CD14-positive monocyte (primary cell): ENCODE results near the gene TACO1. TPM values are rescaled to one million over a fixed set of nuclear protein-coding genes. Genes with fewer than 3 reads are reported as not detected.

Source experiments
- DNase-seq, 3 donors: peaks; one replicate each; pipeline ENCODE4 v3.0.0-alpha.2; 2011 to 2022
- H2AFZ ChIP-seq: 2 replicates; pipeline ENCODE4 v1.6.0; 2012; ENCODE audit warnings: mild to moderate bottlenecking, low read depth, low read length, inconsistent platforms; ENCODE audit not compliant: insufficient read depth, poor library complexity, severe bottlenecking
- H3K27ac ChIP-seq, 2 donors: 1 replicate in 1 of 2; 2 replicates in 1 of 2; pipeline ENCODE4 v1.5.1; 2012 to 2013; ENCODE audit warnings: low read length in 2 of 2, control low read depth in 1 of 2, inconsistent platforms in 1 of 2, low read depth in 1 of 2, mild to moderate bottlenecking in 1 of 2
- H3K27me3 ChIP-seq, 2 donors: one replicate each; pipeline versions ENCODE4 v1.6.0 to v1.6.1; 2011 to 2013; ENCODE audit warnings: low read length in 2 of 2; ENCODE audit not compliant: control insufficient read depth in 2 of 2, insufficient read depth in 2 of 2
- H3K36me3 ChIP-seq, 2 donors: replicated peaks in 1 of 2; 1 replicate in 1 of 2; 2 replicates in 1 of 2; pipeline versions ENCODE4 v1.5.1 to v1.6.1; 2012 to 2013; ENCODE audit warnings: low read length in 2 of 2, control low read depth in 1 of 2, inconsistent platforms in 1 of 2, mild to moderate bottlenecking in 1 of 2; ENCODE audit not compliant: insufficient read depth in 2 of 2, control insufficient read depth in 1 of 2
- H3K4me1 ChIP-seq, 2 donors: 1 replicate in 1 of 2; 2 replicates in 1 of 2; pipeline versions ENCODE4 v1.5.1 to v1.6.1; 2012 to 2013; ENCODE audit warnings: low read length in 2 of 2, control low read depth in 1 of 2, inconsistent platforms in 1 of 2, mild to moderate bottlenecking in 1 of 2, moderate library complexity in 1 of 2; ENCODE audit not compliant: insufficient read depth in 2 of 2, control insufficient read depth in 1 of 2
- H3K4me2 ChIP-seq: replicated peaks from 2 replicates; pipeline ENCODE3; 2012; ENCODE audit warnings: low read length, moderate library complexity, mild to moderate bottlenecking; ENCODE audit not compliant: poor library complexity, severe bottlenecking; ENCODE audit errors: extremely low read depth
- H3K4me3 ChIP-seq, 3 experiments: fragments of 200-600 bp in 1 of 3; sonication (generic) in 1 of 3; replicated peaks in 1 of 3; 1 replicate in 2 of 3; 2 replicates in 1 of 3; pipeline ENCODE4 v1.5.1; 2011 to 2013; ENCODE audit warnings: low read length in 3 of 3, mild to moderate bottlenecking in 3 of 3, control low read depth in 2 of 3, low read depth in 2 of 3, inconsistent platforms in 1 of 3, moderate library complexity in 1 of 3
- H3K79me2 ChIP-seq: 2 replicates; pipeline ENCODE4 v1.6.0; 2012; ENCODE audit warnings: mild to moderate bottlenecking, control low read depth, inconsistent platforms, low read length, moderate library complexity; ENCODE audit not compliant: insufficient read depth
- H3K9ac ChIP-seq: 2 replicates; pipeline ENCODE4 v1.6.0; 2017; ENCODE audit warnings: low read length, mild to moderate bottlenecking; ENCODE audit not compliant: insufficient read depth, poor library complexity, severe bottlenecking
- H3K9me3 ChIP-seq, 2 donors: replicated peaks in 1 of 2; 1 replicate in 1 of 2; 2 replicates in 1 of 2; pipeline versions ENCODE4 v1.5.1 to v1.6.1; 2012 to 2013; ENCODE audit warnings: low read length in 2 of 2, control low read depth in 1 of 2; ENCODE audit not compliant: control insufficient read depth in 1 of 2, insufficient read depth in 1 of 2
- H4K20me1 ChIP-seq: 2 replicates; pipeline ENCODE4 v1.6.0; 2012; ENCODE audit warnings: mild to moderate bottlenecking, low read length, control low read depth, moderate library complexity; ENCODE audit not compliant: insufficient read depth
- H3K27ac Mint-ChIP-seq, 7 donors: one replicate each; pipeline ENCODE4 v1.8.0; 2020; ENCODE audit warnings: mild to moderate bottlenecking in 7 of 7, mixed read lengths in 7 of 7, moderate library complexity in 6 of 7, inconsistent platforms in 2 of 7
- H3K27me3 Mint-ChIP-seq, 3 donors: one replicate each; pipeline ENCODE4 v1.8.0; 2021 to 2022; ENCODE audit warnings: low read depth in 3 of 3, mild to moderate bottlenecking in 3 of 3, mixed read lengths in 3 of 3, moderate library complexity in 3 of 3, inconsistent platforms in 1 of 3
- H3K36me3 Mint-ChIP-seq, 2 donors: one replicate each; pipeline ENCODE4 v1.8.0; 2020; ENCODE audit warnings: mixed read lengths in 2 of 2, inconsistent platforms in 1 of 2, mild to moderate bottlenecking in 1 of 2
- H3K4me1 Mint-ChIP-seq: one replicate; pipeline ENCODE4 v1.8.0; 2020; ENCODE audit warnings: mild to moderate bottlenecking, mixed read lengths
- H3K4me3 Mint-ChIP-seq, 2 donors: one replicate each; pipeline ENCODE4 v1.8.0; 2020; ENCODE audit warnings: mild to moderate bottlenecking in 2 of 2, mixed read lengths in 2 of 2, moderate library complexity in 1 of 2
- H3K9me3 Mint-ChIP-seq, 7 donors: one replicate each; pipeline ENCODE4 v1.8.0; 2020 to 2022; ENCODE audit warnings: mixed read lengths in 7 of 7, mild to moderate bottlenecking in 6 of 7, moderate library complexity in 6 of 7, inconsistent platforms in 2 of 7
- WGBS: methylation state at CpG from one replicate; pipeline ENCODE4 v1.1.5; 2013; ENCODE audit warnings: missing lambda C conversion rate; ENCODE audit not compliant: insufficient coverage; 5-methylcytosine and 5-hydroxymethylcytosine counted together
- intact Hi-C, 2 donors: fragments of 100-400 bp; cut with micrococcal nuclease; formaldehyde crosslinking; loops; one replicate each; pipeline versions ENCODE4 v1.15.0 to v1.15.1; 2023
- polyA plus RNA-seq, 3 donors: library from polyadenylated mRNA; depleted of rRNA in 1 of 3; unstranded in 2 of 3; stranded (reverse) in 1 of 3; fragments of 300-500 nt in 2 of 3; fragments of >200 nt in 1 of 3; fragmentation: Illumina TruSeq in 2 of 3; gene quantifications; 1 replicate in 2 of 3; 2 replicates in 1 of 3; pipeline ENCODE4 v1.2.3, GENCODE V29; 2012 to 2021
- TF ChIP-seq, protein P1 (sequence below): fragments of 200-600 bp; IDR thresholded peaks from one replicate; pipeline ENCODE4 v1.8.0; 2022; ENCODE audit warnings: antibody characterized with exemption, mild to moderate bottlenecking

The TACO1 gene
- polyA plus RNA-seq, 3 donors, result 4.1 to 12.5 (median 9.5) TPM

- Mint-ChIP-seq H3K27me3 (peaks cover 0 to 1% (median 0%) of the 10 kb centered on the region in 3 donors), H3K4me3 (no peak overlapping the region), H3K27ac (peak overlapping the region in 1 of 7 donors; percentile 15), H3K36me3 (peaks cover 32 to 60% of the 10 kb centered on the region in 2 donors), H3K4me1 (peaks cover 75% of the 10 kb centered on the region), H3K9me3 (no peaks in the 10 kb centered on the region)
- H3K9ac ChIP-seq, result no peak overlapping the region
- H3K79me2 ChIP-seq, result peaks cover 91% of the 10 kb centered on the region
- peaks cover 99% of the 10 kb centered on the region for H4K20me1 ChIP-seq
- WGBS, result no CpG with 5 or more reads among the region's 1 CpG
- peaks cover 35 to 56% of the 10 kb centered on the region in 2 donors for H3K36me3 ChIP-seq
- H3K4me3 ChIP-seq, result no peak overlapping the region
- DNase-seq, result no peak
- TF ChIP-seq, protein P1, sequence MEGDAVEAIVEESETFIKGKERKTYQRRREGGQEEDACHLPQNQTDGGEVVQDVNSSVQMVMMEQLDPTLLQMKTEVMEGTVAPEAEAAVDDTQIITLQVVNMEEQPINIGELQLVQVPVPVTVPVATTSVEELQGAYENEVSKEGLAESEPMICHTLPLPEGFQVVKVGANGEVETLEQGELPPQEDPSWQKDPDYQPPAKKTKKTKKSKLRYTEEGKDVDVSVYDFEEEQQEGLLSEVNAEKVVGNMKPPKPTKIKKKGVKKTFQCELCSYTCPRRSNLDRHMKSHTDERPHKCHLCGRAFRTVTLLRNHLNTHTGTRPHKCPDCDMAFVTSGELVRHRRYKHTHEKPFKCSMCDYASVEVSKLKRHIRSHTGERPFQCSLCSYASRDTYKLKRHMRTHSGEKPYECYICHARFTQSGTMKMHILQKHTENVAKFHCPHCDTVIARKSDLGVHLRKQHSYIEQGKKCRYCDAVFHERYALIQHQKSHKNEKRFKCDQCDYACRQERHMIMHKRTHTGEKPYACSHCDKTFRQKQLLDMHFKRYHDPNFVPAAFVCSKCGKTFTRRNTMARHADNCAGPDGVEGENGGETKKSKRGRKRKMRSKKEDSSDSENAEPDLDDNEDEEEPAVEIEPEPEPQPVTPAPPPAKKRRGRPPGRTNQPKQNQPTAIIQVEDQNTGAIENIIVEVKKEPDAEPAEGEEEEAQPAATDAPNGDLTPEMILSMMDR, result no peak
- peak overlapping the region in 1 of 2 donors; percentile 40 for H3K27ac ChIP-seq
- H3K4me1 ChIP-seq, result peaks cover 41 to 68% of the 10 kb centered on the region in 2 donors
- no peak overlapping the region for H3K4me2 ChIP-seq
- intact Hi-C loops, result loop anchor here in 1 of 2 donors (10.0 kb wide), 1 partner anchor 145 kb away; the partner anchor contains the start of genes CCDC47 and DDX42
- no peaks in the 10 kb centered on the region for H3K9me3 ChIP-seq
- no peaks in the 10 kb centered on the region for H3K27me3 ChIP-seq
- no peak overlapping the region for H2AFZ ChIP-seq
Observed at GRCh38 chr17:63629627-63630026, 28.9 kb downstream of the TACO1 start.

GRCh38 chr17:63631062-63631461 is 30.4 kb downstream of the TACO1 start:
- peaks cover 90% of the 10 kb centered on the region for H3K79me2 ChIP-seq
- peak overlapping the region in 1 of 2 donors; percentile 56 for H3K27ac ChIP-seq
- H3K4me2 ChIP-seq, result no peak overlapping the region
- peaks cover 99% of the 10 kb centered on the region for H4K20me1 ChIP-seq
- no peaks in the 10 kb centered on the region for H3K27me3 ChIP-seq
- no peak for DNase-seq
- no peaks in the 10 kb centered on the region for H3K9me3 ChIP-seq
- intact Hi-C loops, result no loop called here
- Mint-ChIP-seq H3K4me3 (peak overlapping the region in 1 of 2 donors; percentile 15), H3K36me3 (peaks cover 45 to 69% of the 10 kb centered on the region in 2 donors), H3K27me3 (peaks cover 0 to 1% (median 0%) of the 10 kb centered on the region in 3 donors), H3K4me1 (peaks cover 75% of the 10 kb centered on the region), H3K9me3 (no peaks in the 10 kb centered on the region), H3K27ac (peak overlapping the region in 4 of 7 donors; percentile 35 to 78 (median 48))
- peaks cover 46 to 68% of the 10 kb centered on the region in 2 donors for H3K4me1 ChIP-seq
- 100% methylated on average over 1 of the region's 3 CpGs for WGBS
- TF ChIP-seq, protein P1, result no peak
- H3K36me3 ChIP-seq, result peaks cover 42 to 70% of the 10 kb centered on the region in 2 donors
- H3K4me3 ChIP-seq, result no peak overlapping the region
- no peak overlapping the region for H2AFZ ChIP-seq
- H3K9ac ChIP-seq, result no peak overlapping the region
